ENCODE data around the gene ANKDD1A.

ANKDD1A gene

DNA sequence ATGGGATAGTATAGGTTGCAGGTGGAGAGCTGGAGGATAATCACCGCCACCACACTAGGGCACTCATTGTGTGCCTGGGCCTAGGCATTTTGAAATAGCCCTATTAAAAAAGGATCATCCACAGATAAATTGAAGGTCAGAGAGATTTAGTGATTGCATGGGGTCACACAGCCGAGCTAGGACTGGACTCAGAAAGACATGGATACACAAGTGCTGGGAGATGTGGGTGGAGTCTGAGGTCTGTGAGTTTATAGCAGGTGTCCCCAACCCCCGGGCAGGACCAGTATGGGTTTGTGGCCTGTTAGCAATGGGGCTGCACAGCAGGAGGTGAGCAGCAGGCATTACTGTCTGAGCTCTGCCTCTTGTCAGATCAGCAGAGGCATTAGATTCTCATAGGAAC lies 5.3 kb upstream of the ANKDD1A start:
- Histone ChIP-seq H3K79me2 (ENCODE audit: insufficient read depth, low read length) (no peaks in the 10 kb centered on the region), H3K4me3 (ENCODE audit: insufficient read depth, low read length, poor library complexity, severe bottlenecking) (no peak overlapping the region), H3K9me2 (replicated peaks; ENCODE audit: insufficient read depth, low read length) (no peaks in the 10 kb centered on the region), H3K9me3 (ENCODE audit: insufficient read depth, low read length) (no peaks in the 10 kb centered on the region), H2AFZ (ENCODE audit: low read depth, low read length, severe bottlenecking) (no peak overlapping the region), H3K27me3 (ENCODE audit: low read length) (no peaks in the 10 kb centered on the region), H4K20me1 (ENCODE audit: low read depth, low read length) (no peaks in the 10 kb centered on the region), H3K9ac (ENCODE audit: low read length) (no peak overlapping the region), H3F3A (ENCODE audit: insufficient read depth) (0 out of 2 replicates have a peak, but pooled peaks cover 4% of the 10 kb centered on the region), H3K4me2 (ENCODE audit: low read depth, low read length, poor library complexity, severe bottlenecking) (no peak overlapping the region), H3K36me3 (ENCODE audit: low read length) (no peaks in the 10 kb centered on the region), H3K27ac (ENCODE audit: low read depth, low read length) (no peak overlapping the region)
- TF ChIP-seq, protein P1, sequence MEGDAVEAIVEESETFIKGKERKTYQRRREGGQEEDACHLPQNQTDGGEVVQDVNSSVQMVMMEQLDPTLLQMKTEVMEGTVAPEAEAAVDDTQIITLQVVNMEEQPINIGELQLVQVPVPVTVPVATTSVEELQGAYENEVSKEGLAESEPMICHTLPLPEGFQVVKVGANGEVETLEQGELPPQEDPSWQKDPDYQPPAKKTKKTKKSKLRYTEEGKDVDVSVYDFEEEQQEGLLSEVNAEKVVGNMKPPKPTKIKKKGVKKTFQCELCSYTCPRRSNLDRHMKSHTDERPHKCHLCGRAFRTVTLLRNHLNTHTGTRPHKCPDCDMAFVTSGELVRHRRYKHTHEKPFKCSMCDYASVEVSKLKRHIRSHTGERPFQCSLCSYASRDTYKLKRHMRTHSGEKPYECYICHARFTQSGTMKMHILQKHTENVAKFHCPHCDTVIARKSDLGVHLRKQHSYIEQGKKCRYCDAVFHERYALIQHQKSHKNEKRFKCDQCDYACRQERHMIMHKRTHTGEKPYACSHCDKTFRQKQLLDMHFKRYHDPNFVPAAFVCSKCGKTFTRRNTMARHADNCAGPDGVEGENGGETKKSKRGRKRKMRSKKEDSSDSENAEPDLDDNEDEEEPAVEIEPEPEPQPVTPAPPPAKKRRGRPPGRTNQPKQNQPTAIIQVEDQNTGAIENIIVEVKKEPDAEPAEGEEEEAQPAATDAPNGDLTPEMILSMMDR (IDR thresholded peaks at IDR 0.05; ENCODE audit: insufficient read depth, low read length, poor library complexity, severe bottlenecking), result no peak
- no peak for TF ChIP-seq EZH2phosphoT487 (conservative IDR thresholded peaks at IDR 0.05; ENCODE audit: low read length)

DNA sequence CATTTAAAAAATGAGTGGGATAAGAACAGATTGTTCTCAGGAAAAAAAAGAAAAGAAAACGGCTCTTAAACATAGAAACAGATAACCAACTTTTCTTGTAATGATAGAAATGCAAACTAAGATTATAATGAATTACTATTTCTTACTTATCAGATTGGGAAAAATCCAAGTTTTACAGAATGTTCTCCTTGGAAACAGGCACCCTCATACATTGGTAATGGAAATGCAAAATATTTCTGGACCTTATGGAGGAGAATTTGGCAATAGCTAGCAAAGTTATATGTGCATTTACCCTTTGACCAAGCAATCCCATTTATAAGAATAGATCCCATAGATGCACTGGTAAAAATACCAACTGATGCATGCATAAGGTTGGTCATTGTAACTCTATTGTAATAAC lies 3.7 kb upstream of the ANKDD1A start:
- Histone ChIP-seq H3K79me2 (ENCODE audit: insufficient read depth, low read length) (no peaks in the 10 kb centered on the region), H3K27me3 (ENCODE audit: low read length) (no peaks in the 10 kb centered on the region), H3F3A (ENCODE audit: insufficient read depth) (0 out of 2 replicates have a peak, but pooled peaks cover 4% of the 10 kb centered on the region), H3K36me3 (ENCODE audit: low read length) (no peaks in the 10 kb centered on the region), H2AFZ (ENCODE audit: low read depth, low read length, severe bottlenecking) (no peak overlapping the region), H4K20me1 (ENCODE audit: low read depth, low read length) (no peaks in the 10 kb centered on the region), H3K9me3 (ENCODE audit: insufficient read depth, low read length) (no peaks in the 10 kb centered on the region), H3K9me2 (replicated peaks; ENCODE audit: insufficient read depth, low read length) (no peaks in the 10 kb centered on the region), H3K27ac (ENCODE audit: low read depth, low read length) (no peak overlapping the region), H3K9ac (ENCODE audit: low read length) (no peak overlapping the region), H3K4me2 (ENCODE audit: low read depth, low read length, poor library complexity, severe bottlenecking) (no peak overlapping the region), H3K4me3 (ENCODE audit: insufficient read depth, low read length, poor library complexity, severe bottlenecking) (no peak overlapping the region)
- TF ChIP-seq, protein P1 (IDR thresholded peaks at IDR 0.05; ENCODE audit: insufficient read depth, low read length, poor library complexity, severe bottlenecking), result no peak
- TF ChIP-seq EZH2phosphoT487 (conservative IDR thresholded peaks at IDR 0.05; ENCODE audit: low read length), result no peak

DNA sequence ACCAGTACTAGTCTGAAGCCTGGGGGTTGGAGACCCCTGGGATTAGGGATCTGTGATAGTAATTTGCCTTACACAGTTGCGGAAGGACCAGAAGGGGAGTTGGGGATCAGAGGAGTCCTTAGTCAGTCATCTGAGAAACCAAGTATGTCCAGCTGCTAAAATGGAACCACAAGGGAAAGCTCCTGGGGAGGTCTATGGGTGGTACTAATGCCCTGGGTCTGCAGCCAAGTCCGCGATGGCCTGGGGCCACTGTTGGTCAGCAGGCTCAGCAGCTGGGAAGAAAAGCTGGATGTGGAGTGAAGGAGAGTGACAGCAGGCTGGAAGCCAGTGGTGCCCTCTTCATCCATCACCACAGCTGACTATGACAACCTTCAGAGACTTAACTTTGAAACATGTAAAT lies 2.2 kb upstream of the ANKDD1A start:
- H3K27ac ChIP-seq (ENCODE audit: low read depth, low read length), result no peak overlapping the region
- TF ChIP-seq, protein P1 (IDR thresholded peaks at IDR 0.05; ENCODE audit: insufficient read depth, low read length, poor library complexity, severe bottlenecking), result no peak
- no peak for TF ChIP-seq EZH2phosphoT487 (conservative IDR thresholded peaks at IDR 0.05; ENCODE audit: low read length)
- 0 out of 2 replicates have a peak, but pooled peaks cover 4% of the 10 kb centered on the region for H3F3A ChIP-seq (ENCODE audit: insufficient read depth)
- no peaks in the 10 kb centered on the region for H4K20me1 ChIP-seq (ENCODE audit: low read depth, low read length)
- no peaks in the 10 kb centered on the region for H3K9me3 ChIP-seq (ENCODE audit: insufficient read depth, low read length)
- no peaks in the 10 kb centered on the region for H3K79me2 ChIP-seq (ENCODE audit: insufficient read depth, low read length)
- no peaks in the 10 kb centered on the region for H3K36me3 ChIP-seq (ENCODE audit: low read length)
- no peak overlapping the region for H2AFZ ChIP-seq (ENCODE audit: low read depth, low read length, severe bottlenecking)
- no peaks in the 10 kb centered on the region for H3K27me3 ChIP-seq (ENCODE audit: low read length)
- no peak overlapping the region for H3K4me2 ChIP-seq (ENCODE audit: low read depth, low read length, poor library complexity, severe bottlenecking)
- no peak overlapping the region for H3K9ac ChIP-seq (ENCODE audit: low read length)
- H3K9me2 ChIP-seq (replicated peaks; ENCODE audit: insufficient read depth, low read length), result no peaks in the 10 kb centered on the region
- H3K4me3 ChIP-seq (ENCODE audit: insufficient read depth, low read length, poor library complexity, severe bottlenecking), result no peak overlapping the region
